Activated gamma-delta T cell (primary cell): Measurements from ENCODE around the gene TBRG1.

ENCODE experiments used
- DNase-seq: peaks from one replicate; lab custom pipeline; 2025; lab: John Stamatoyannopoulos, UW

The TBRG1 gene

DNA sequence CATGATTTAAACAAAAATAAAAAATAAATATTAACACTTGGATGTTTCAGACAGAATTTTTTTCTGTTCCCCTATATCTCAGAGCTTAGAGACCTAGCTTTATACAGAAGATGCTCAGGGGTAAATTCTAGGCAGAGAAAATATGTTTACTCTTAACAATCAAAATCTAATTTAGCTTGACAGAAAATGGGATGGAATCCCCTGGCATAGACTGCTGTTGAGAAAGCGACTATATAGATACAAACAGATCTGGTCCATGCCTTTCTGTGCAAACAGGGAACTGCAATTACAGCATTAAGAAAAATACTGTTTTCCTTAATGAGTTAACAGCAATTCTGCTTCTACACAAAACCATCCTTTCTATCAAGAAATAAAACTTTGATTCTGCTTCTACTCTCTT is 36.3 kb downstream of the TBRG1 start:
- no peak for DNase-seq

DNA sequence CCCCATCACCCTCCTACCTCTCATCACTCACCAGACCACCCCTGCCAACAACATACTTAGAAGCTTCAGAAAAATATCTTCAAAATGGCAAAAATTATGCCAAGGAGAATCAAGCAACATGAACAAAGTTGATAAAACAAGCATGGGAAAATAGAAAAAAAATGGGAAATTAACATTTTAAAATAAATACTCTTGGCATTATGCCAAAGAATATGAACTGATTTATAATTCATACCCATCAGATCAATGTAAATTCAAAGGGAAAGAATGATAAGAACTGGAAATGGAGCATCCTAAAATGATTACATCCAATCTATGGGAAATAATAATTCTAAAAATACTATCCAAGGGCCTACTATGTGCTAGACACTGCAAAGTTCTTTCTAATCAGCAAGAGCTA is 38.9 kb downstream of the TBRG1 start:
- no peak for DNase-seq

DNA sequence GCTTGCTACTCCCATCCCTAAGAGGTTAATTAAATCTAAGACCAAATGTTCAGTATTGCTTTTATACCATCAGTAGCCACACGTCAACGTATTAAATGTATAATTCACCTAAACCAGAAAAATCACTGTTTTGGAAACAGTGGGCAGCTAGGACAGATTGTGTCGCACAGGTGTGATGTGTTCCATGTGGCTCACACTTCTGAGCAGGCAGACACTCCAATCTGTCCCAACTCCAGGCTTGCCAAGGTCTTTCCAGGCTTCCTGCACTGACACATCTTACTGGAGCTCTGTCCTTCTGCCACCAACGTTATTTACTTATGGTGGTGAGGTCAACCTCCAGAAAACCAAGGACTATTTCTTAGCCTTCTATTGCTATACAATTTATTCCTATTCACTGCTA is 39.4 kb downstream of the TBRG1 start:
- no peak for DNase-seq

DNA sequence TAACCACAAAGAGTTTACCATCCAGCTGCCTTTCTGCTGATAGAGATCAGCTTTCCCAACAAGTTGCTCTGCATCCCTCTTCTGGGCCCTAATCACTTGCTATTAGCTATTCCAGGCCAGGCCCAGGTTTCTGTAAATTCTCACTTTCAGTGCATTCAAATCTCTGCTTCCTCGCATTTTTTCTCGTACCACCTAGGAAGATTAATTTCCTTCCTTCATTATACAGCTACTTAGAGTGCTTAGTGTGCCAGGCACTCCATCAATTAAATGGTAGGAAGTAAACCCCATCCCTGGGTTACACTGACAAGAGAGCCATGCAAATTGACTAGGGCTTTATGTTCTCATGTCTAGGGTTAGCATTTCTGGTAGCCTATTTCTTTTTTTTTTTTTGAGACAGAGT is 41.2 kb downstream of the TBRG1 start:
- no peak for DNase-seq

DNA sequence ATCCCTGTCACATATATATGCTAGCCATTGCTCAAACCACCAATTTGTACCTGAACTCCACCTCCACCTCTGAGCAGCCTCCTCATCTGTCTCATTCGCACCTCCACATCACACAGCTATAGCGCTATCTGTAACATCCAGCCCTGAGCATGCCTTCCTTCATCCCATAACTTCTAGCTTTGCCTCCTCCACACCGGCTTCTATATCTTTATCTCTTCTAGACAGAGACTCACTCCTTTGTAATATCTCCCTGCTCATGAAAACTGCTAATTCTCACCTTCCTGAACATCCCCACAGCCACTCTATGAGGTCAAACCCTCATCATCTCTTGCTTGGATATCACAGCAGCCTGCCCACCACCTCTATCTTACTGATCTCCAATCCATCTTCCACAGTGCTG is 44.9 kb downstream of the TBRG1 start:
- no peak for DNase-seq

DNA sequence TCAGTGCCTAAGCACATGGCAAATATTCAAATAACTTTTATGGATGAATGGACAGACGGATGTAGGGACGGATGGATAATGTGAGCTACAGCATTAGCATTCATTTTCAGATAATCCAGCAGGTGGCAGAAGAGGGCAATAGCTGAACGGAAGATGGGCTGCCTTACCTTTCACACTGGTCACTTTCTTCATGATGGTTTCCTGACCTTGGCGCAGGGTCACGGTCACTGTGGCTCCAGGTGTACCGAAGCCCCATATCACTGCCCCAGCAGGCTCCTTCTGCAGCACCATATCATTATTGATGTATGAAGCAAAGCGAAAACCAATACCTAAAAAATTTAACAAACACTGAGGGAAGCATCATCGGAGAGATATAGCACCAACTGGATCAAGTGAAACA is 46.5 kb downstream of the TBRG1 start:
- DNase-seq = no peak

DNA sequence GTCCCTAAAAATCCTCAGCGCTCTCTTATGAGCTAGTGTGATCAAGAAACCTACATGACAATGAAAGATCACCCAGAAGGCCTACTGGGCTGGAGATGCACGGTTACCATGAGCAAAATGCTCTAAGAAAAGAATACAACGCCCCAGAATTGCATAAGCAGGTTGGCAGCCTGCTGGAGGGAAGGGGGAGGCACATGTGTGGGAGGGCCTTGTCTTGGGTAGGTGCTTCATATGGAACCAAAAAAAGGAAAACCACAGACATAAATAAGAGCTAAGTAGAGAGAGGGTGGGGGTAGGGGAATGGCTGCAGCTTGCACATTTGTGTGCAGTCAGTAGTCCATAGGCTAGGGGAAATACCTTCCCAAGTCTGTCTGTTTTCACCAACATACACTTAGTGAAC is 48.1 kb downstream of the TBRG1 start:
- no peak for DNase-seq

DNA sequence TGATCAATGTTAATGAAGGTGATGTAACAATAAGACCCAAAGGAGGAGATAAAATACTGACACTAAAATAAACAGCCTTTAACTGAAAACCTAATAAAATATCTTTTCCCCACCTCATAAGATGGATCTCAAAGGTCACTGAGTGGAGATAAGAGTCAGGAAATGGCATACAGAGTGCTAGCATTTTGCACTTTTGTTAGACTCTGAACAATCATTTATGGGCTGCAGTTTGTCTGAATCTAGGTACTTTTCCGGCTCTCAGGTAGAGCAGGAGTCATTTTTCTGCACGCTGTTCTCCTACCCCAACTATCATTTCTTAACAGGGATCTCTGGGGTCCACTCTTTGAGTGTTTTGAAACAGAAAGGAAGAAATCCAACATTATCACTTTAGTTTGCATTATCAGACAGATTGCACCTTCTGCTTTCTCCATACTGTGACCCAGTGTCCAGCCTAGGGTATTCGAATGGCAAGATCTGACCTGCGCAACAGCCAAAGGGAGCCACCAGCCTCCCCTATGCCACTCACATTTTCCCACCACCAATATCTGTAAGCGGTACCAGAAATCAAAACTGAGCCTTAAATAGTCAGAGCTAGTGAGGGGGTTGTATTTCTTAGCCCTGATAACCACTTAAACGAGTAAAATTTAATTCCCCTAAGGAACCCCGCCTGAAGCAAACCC is 50.0 kb downstream of the TBRG1 start:
- DNase-seq = no peak

DNA sequence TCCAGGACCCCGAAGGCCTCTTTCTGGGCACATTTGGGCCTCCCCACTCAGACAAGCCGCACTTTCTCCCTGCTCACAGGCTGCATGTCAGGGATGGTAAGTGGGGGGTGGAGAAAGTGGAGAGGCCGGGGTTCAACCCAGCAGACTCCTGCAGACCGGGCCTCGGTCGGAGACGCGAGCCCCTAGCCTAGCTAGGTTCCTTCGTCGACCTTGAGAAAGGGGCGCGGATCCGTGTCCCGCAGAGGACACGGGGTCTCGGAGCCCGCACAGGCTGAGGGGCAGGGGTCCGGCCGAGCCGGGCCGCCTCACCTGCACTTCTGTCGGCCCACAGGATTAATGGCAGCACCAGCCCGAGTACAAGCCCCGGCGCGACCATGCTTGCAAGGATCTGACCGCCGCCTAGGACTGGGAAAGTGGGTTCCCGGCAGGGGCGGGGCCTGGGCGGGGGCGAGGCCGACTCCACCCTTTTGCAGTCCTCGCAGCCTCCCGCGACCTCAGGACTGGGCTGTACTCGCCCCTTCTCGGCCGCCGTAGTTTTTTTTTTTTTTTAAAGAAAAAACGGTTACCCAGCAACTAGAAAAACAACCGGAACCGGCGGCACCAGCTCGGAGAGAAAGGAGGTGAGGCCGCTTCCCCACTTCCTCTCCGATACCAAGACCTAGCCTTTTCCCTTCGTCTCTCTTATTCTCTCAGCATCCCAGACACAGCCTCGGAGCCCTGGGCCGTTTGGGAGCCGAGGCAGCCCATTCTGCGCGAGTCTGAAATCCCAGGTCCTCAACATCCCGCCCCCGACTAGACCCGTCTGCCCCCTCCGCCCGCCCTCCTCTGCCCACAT is 50.9 kb downstream of the TBRG1 start, which contains the start of the genes SIAE and SPA17:
SIAE (minus strand) TSS at position 407 of the 835 bp plus-strand sequence; CDS start at position 376, 31 bp downstream.
SPA17 (plus strand) TSS at position 572 of the 835 bp plus-strand sequence. CDS start 1,361 bp downstream, outside the sequence.
- DNase-seq = peak; percentile 62

DNA sequence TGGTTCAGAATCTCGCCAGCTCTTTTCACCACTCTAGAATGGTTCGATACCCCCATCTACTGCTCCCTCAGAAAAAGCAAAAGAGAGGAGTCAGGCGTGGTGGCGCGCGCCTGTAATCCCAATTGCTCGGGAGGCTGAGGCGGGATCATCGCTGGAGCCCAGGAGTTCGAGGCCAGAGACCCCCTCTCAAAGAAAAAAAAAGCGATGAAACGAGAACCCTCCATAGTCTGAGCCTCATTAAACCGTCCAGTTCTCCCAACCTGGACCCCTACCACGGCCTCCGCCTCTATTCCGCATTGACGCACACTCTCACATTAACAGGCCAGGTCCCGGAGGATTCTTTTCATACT is 51.5 kb downstream of the TBRG1 start:
- no peak for DNase-seq

DNA sequence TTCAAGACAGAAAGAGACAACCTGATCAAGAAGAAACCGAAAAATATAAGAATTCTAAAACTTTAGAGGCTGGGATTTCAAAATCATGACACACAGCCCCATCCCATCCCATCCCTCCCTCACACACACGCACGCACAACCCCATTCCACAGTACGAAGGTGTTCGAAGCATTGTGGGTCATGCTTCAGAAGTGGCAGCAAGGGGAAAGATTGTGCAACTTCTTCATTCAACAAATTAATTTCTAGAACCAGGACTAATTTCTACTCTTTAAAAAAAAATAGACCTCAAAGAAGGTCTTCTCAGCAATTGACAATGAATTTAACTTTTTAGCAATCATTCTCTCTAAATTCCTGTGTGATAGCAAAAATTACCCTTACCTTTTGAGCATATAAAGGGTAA is 51.9 kb downstream of the TBRG1 start:
- no peak for DNase-seq

DNA sequence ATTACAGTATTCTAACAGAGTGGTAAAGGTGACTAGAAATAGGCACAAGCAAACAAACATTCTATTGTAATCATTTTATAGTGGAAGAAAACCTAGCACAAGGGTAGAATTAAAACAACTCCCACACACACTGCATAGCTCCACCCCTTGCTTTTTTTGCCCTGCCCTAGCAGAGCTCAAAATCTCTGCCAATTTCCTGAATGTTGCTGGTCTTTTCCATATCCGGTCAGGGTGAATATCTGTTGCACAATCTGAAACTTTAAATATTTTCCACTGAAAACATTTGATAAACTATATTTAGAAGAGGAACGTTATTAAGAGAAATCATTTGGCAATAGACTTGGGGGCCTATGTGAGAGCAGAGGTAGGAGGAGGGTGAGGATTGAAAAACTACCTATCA is 53.7 kb downstream of the TBRG1 start:
- no peak for DNase-seq

DNA sequence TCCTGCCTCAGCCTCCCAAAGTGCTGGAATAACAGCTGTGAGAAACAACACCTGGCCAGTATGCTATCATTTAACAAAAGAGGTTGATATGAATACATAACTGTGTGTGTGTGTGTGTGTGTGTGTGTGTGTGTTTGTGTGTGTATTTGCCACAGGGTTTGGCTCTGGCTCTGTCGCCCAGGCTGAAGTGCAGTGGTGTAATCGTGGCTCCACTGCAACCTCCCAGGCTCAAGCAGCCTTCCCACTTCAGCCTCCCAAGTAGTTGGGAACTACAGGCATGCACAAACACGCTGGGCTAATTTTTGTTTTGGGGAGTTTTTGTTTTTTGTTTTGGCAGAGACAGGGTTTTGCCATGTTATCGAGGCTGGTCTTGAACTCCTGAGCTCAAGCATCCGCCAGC is 55.8 kb downstream of the TBRG1 start:
- DNase-seq = no peak

DNA sequence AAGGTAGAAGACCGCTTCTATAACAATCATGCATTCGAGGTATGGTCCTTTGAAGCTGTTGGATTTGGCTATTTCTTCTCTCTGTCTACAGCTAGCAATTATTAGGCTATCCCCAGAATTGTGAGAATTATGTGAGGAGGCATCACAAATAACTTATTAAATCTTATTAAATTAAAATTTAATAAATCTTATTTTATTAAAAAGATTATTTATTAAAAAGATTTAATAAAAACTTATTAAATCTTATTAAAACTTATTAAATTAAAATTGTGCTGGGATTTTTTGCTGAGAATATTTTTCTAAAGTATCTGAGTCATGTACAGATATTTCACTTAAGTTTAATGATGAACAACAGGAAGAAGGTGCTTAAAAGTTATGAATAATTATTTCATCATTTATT is 58.8 kb downstream of the TBRG1 start:
- DNase-seq = no peak

DNA sequence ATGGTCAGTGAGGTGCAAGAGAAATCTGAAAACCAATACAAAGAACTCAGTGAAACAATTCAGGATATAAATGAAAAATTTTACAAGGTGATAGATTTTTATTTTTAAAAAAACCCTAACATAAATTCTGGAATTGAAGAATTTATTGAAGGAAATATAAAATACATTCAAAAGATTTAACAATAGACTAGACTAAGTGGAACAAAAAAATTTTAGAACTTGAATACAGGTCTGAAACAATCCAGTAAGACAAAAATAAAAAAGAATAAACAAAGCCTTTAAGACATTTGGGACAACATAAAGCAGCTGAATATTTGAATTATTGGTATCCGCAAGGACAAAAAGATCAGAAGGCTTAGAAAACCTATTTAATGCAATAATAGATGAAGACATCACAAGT is 59.8 kb downstream of the TBRG1 start:
- no peak for DNase-seq
